GM23338 (cell line): ENCODE measurements around the gene NANOGP8. TPM values are rescaled to one million over a fixed set of nuclear protein-coding genes. Genes with fewer than 3 reads are reported as not detected.

Experiments
- ATAC-seq: fragments of 200-7000 bp; cut with Tn5 transposase; 3 replicates; pipeline ENCODE4 v1.9.1; 2020
- DNase-seq: peaks from one replicate; pipeline ENCODE4 v3.0.0-alpha.2; 2015; ENCODE audit warnings: low spot score
- H2AFZ ChIP-seq: fragments of 200-600 bp; sonication (generic); 2 replicates; pipeline ENCODE4 v1.8.0; 2016; ENCODE audit warnings: antibody characterized with exemption, mild to moderate bottlenecking, moderate library complexity
- H3F3A ChIP-seq: fragments of 200-600 bp; sonication (generic); replicated peaks from 2 replicates; pipeline ENCODE4 v1.8.0; 2017; ENCODE audit warnings: antibody characterized with exemption, mixed run types, low read depth
- H3K27ac ChIP-seq: fragments of 200-600 bp; sonication (generic); 2 replicates; pipeline ENCODE4 v1.6.1; 2016; ENCODE audit warnings: low read depth
- H3K27me3 ChIP-seq: fragments of 200-600 bp; sonication (generic); 2 replicates; pipeline ENCODE4 v1.8.0; 2016; ENCODE audit warnings: mild to moderate bottlenecking, mixed run types, moderate library complexity; ENCODE audit not compliant: insufficient read depth
- H3K36me3 ChIP-seq: fragments of 200-600 bp; sonication (generic); 2 replicates; pipeline ENCODE4 v1.8.0; 2016; ENCODE audit warnings: mild to moderate bottlenecking; ENCODE audit not compliant: insufficient read depth
- H3K4me1 ChIP-seq: fragments of 200-600 bp; sonication (generic); 2 replicates; pipeline ENCODE4 v1.8.0; 2016; ENCODE audit warnings: mild to moderate bottlenecking, moderate library complexity; ENCODE audit not compliant: insufficient read depth
- H3K4me2 ChIP-seq: fragments of 200-600 bp; sonication (generic); 2 replicates; pipeline ENCODE4 v1.7.1; 2017; ENCODE audit warnings: mixed run types
- H3K4me3 ChIP-seq: fragments of 200-600 bp; sonication (generic); 2 replicates; pipeline ENCODE4 v1.6.1; 2016; ENCODE audit warnings: mixed run types
- H3K79me2 ChIP-seq: fragments of 200-600 bp; sonication (generic); replicated peaks from 2 replicates; pipeline ENCODE4 v1.8.0; 2017; ENCODE audit warnings: mild to moderate bottlenecking; ENCODE audit not compliant: insufficient read depth
- H3K9me2 ChIP-seq: fragments of 200-600 bp; sonication (generic); 2 replicates; pipeline ENCODE4 v1.8.0; 2017; ENCODE audit not compliant: insufficient read depth
- H4K20me1 ChIP-seq: fragments of 200-600 bp; sonication (generic); replicated peaks from 2 replicates; pipeline ENCODE4 v1.8.0; 2017; ENCODE audit warnings: mild to moderate bottlenecking; ENCODE audit not compliant: insufficient read depth
- H3K27ac Mint-ChIP-seq: 2 replicates; pipeline ENCODE4 v1.8.0; 2020; ENCODE audit warnings: inconsistent platforms, mild to moderate bottlenecking, moderate library complexity, mixed read lengths
- H3K27me3 Mint-ChIP-seq: 3 replicates; pipeline ENCODE4 v1.8.0; 2022; ENCODE audit warnings: low read depth, mild to moderate bottlenecking, moderate library complexity, mixed read lengths, inconsistent platforms; ENCODE audit not compliant: insufficient read depth, poor library complexity
- H3K36me3 Mint-ChIP-seq: 3 replicates; pipeline ENCODE4 v1.8.0; 2021; ENCODE audit warnings: low read depth, mild to moderate bottlenecking, inconsistent platforms, moderate library complexity, mixed read lengths
- H3K4me1 Mint-ChIP-seq: 3 replicates; pipeline ENCODE4 v1.8.0; 2020; ENCODE audit warnings: mild to moderate bottlenecking, inconsistent platforms, mixed read lengths
- H3K4me3 Mint-ChIP-seq: 3 replicates; pipeline ENCODE4 v1.8.0; 2021; ENCODE audit warnings: moderate library complexity, mild to moderate bottlenecking, inconsistent platforms, mixed read lengths
- H3K9me3 Mint-ChIP-seq: 3 replicates; pipeline ENCODE4 v1.8.0; 2020; ENCODE audit warnings: moderate library complexity, mild to moderate bottlenecking, inconsistent platforms, mixed read lengths
- CREB1 ChIP-seq: fragments of 250-450 bp; sonication (Bioruptor Pico); IDR thresholded peaks from 2 replicates; pipeline ENCODE4 v1.5.0; 2020; ENCODE audit warnings: low read depth, mild to moderate bottlenecking, moderate library complexity
- EZH2 ChIP-seq: fragments of 200-600 bp; sonication (generic); IDR thresholded peaks from one replicate; pipeline ENCODE4 v1.8.0; 2017; ENCODE audit warnings: antibody characterized with exemption, mild to moderate bottlenecking, low read depth; ENCODE audit not compliant: unreplicated experiment
- EZH2phosphoT487 ChIP-seq: fragments of 200-600 bp; sonication (generic); IDR thresholded peaks from one replicate; pipeline ENCODE4 v1.8.1; 2018; ENCODE audit warnings: antibody characterized with exemption; ENCODE audit not compliant: unreplicated experiment
- JUNB ChIP-seq: IDR thresholded peaks from one replicate; pipeline ENCODE4 v1.6.1; 2016; ENCODE audit warnings: antibody characterized with exemption; ENCODE audit not compliant: unreplicated experiment
- NANOG ChIP-seq: IDR thresholded peaks from 2 replicates; pipeline ENCODE4 v1.6.1; 2016; ENCODE audit warnings: antibody characterized with exemption, borderline replicate concordance
- POLR2AphosphoS5 ChIP-seq: IDR thresholded peaks from 2 replicates; pipeline ENCODE4 v1.6.1; 2016; ENCODE audit warnings: antibody characterized with exemption, low read depth
- REST ChIP-seq: IDR thresholded peaks from one replicate; pipeline ENCODE4 v1.6.1; 2018; ENCODE audit warnings: antibody characterized with exemption; ENCODE audit not compliant: unreplicated experiment
- STAT1 ChIP-seq: IDR thresholded peaks from one replicate; pipeline ENCODE4 v1.6.1; 2016; ENCODE audit warnings: antibody characterized with exemption; ENCODE audit not compliant: unreplicated experiment
- ZNF114 ChIP-seq: fragments of 250-450 bp; sonication (Bioruptor Pico); IDR thresholded peaks from 2 replicates; pipeline ENCODE4 v1.5.0; 2020; ENCODE audit warnings: mild to moderate bottlenecking, moderate library complexity
- ZNF331 ChIP-seq: fragments of 250-450 bp; sonication (Bioruptor Pico); IDR thresholded peaks from 2 replicates; pipeline ENCODE4 v1.5.0; 2020; ENCODE audit warnings: low read depth, mild to moderate bottlenecking, moderate library complexity
- ZNF462 ChIP-seq: fragments of 250-450 bp; sonication (Bioruptor Pico); IDR thresholded peaks from 2 replicates; pipeline ENCODE4 v1.5.0; 2020; ENCODE audit warnings: mild to moderate bottlenecking, moderate library complexity
- polyA plus RNA-seq: library from polyadenylated mRNA; unstranded; fragments of >200 nt; fragmentation: Nextera tagmentation; extraction: Ambion mirVana; gene quantifications from 2 replicates; pipeline ENCODE4 v1.2.1, GENCODE V29; 2016
- total RNA-seq: library from RNA; depleted of rRNA; stranded (reverse); fragments of >200 nt; shearing (Covaris generic); gene quantifications from 2 replicates; pipeline ENCODE4 v1.2.3, GENCODE V29; 2014

Gene NANOGP8
- total and polyA plus RNA-seq, 2 experiments from 2014 or later, result 8.5 to 53.4 TPM

GRCh38 chr15:35134299-35134698, 49.2 kb upstream of the NANOGP8 start (continued):
- TF ChIP-seq ZNF462 (no peak), POLR2AphosphoS5 (no peak)

GRCh38 chr15:35130245-35130644, 45.1 kb upstream of the NANOGP8 start:
- ATAC-seq, result no peak
- H3K4me3 Mint-ChIP-seq, result no peak overlapping the region

GRCh38 chr15:35129361-35129760, 44.3 kb upstream of the NANOGP8 start:
- DNase-seq, result no peak
- Histone ChIP-seq H3K36me3 (no peaks in the 10 kb centered on the region), H2AFZ (no peak overlapping the region), H4K20me1 (no peaks in the 10 kb centered on the region), H3K79me2 (no peaks in the 10 kb centered on the region), H3K27me3 (no peaks in the 10 kb centered on the region), H3K4me2 (no peak overlapping the region), H3F3A (no peaks in the 10 kb centered on the region), H3K4me1 (no peaks in the 10 kb centered on the region), H3K27ac (no peak overlapping the region), H3K9me2 (no peaks in the 10 kb centered on the region), H3K4me3 (no peak overlapping the region)
- no peaks in the 10 kb centered on the region for H3K9me3 Mint-ChIP-seq
- no peak overlapping the region for H3K27ac Mint-ChIP-seq
- H3K36me3 Mint-ChIP-seq, result no peaks in the 10 kb centered on the region
- no peak for ATAC-seq
- peaks cover 3% of the 10 kb centered on the region; the same call in 2 of the 3 replicates for H3K4me1 Mint-ChIP-seq
- H3K4me3 Mint-ChIP-seq, result no peak overlapping the region
- H3K27me3 Mint-ChIP-seq, result no peaks in the 10 kb centered on the region
- TF ChIP-seq REST, result no peak
- TF ChIP-seq JUNB, result no peak
- no peak for TF ChIP-seq ZNF114 (CRISPR knock-in tag)
- no peak for TF ChIP-seq NANOG
- TF ChIP-seq EZH2phosphoT487, result no peak
- TF ChIP-seq POLR2AphosphoS5, result no peak
- TF ChIP-seq ZNF331, result no peak

More at GRCh38 chr15:35130245-35130644, 45.1 kb upstream of the NANOGP8 start:
- Histone ChIP-seq H3K4me1 (no peaks in the 10 kb centered on the region), H3K27ac (no peak overlapping the region), H3K9me2 (no peaks in the 10 kb centered on the region), H3K36me3 (no peaks in the 10 kb centered on the region), H3K79me2 (no peaks in the 10 kb centered on the region), H3K27me3 (no peaks in the 10 kb centered on the region), H4K20me1 (no peaks in the 10 kb centered on the region), H3K4me2 (no peak overlapping the region), H3F3A (no peaks in the 10 kb centered on the region), H2AFZ (no peak overlapping the region), H3K4me3 (no peak overlapping the region)
- Mint-ChIP-seq H3K27me3 (no peaks in the 10 kb centered on the region), H3K27ac (no peak overlapping the region), H3K9me3 (no peaks in the 10 kb centered on the region), H3K4me1 (peaks cover 3% of the 10 kb centered on the region; the same call in 2 of the 3 replicates), H3K36me3 (no peaks in the 10 kb centered on the region)
- TF ChIP-seq JUNB, result no peak
- no peak for TF ChIP-seq EZH2
- no peak for TF ChIP-seq CREB1 (CRISPR knock-in tag)
- TF ChIP-seq STAT1, result no peak
- no peak for DNase-seq
